Ascending aorta (tissue), 2 donors: ENCODE measurements around the gene RFX7. TPM values are rescaled to one million over a fixed set of nuclear protein-coding genes. Genes with fewer than 3 reads are reported as not detected.
"Not testable (repeated sequence)": the region's sequence is repeated elsewhere in the genome, so short reads cannot be mapped to it uniquely, and the experiment has no call there.

ENCODE experiments used
- DNase-seq, 2 donors: peaks; one replicate each; pipeline ENCODE4 v3.0.0-alpha.2; 2019; ENCODE audit warnings: low spot score in 2 of 2
- H3K27ac ChIP-seq, 2 donors: fragments of 200-600 bp; sonication (generic); one replicate each; pipeline ENCODE4 v1.5.1; 2016 to 2017; ENCODE audit warnings: mild to moderate bottlenecking in 1 of 2
- H3K27me3 ChIP-seq: fragments of 200-600 bp; sonication (generic); one replicate; pipeline ENCODE4 v1.5.1; 2017
- H3K36me3 ChIP-seq, 2 donors: fragments of 200-600 bp; sonication (generic); one replicate each; pipeline ENCODE4 v1.5.1; 2016
- H3K4me1 ChIP-seq, 2 donors: fragments of 200-600 bp; sonication (generic); one replicate each; pipeline ENCODE4 v1.5.1; 2016 to 2017; ENCODE audit warnings: mild to moderate bottlenecking in 1 of 2
- H3K4me3 ChIP-seq, 2 donors: fragments of 200-600 bp; sonication (generic); one replicate each; pipeline ENCODE4 v1.5.1; 2016 to 2017; ENCODE audit warnings: mild to moderate bottlenecking in 1 of 2
- H3K9me3 ChIP-seq, 2 donors: fragments of 200-600 bp; sonication (generic); one replicate each; pipeline ENCODE4 v1.5.1; 2016
- intact Hi-C: fragments of 100-400 bp; cut with DNase I; formaldehyde crosslinking; loops from one replicate; pipeline ENCODE4 v1.15.1; 2023
- total RNA-seq: library from RNA; depleted of rRNA; stranded (reverse); fragments of >200 nt; gene quantifications from one replicate; pipeline ENCODE4 v1.1.0, GENCODE V29; 2016
- TF ChIP-seq, protein P1 (sequence below), 3 experiments: fragments of 200-600 bp in 2 of 3; fragments of 450-650 bp in 1 of 3; sonication (generic) in 2 of 3; IDR thresholded peaks; one replicate each; pipeline ENCODE4 v1.5.1; 2016 to 2019; ENCODE audit warnings: antibody characterized with exemption in 3 of 3, mild to moderate bottlenecking in 1 of 3, moderate library complexity in 1 of 3

RFX7 gene
- total RNA-seq, 1 donor from 2014 or later, result 14.2 TPM

DNA sequence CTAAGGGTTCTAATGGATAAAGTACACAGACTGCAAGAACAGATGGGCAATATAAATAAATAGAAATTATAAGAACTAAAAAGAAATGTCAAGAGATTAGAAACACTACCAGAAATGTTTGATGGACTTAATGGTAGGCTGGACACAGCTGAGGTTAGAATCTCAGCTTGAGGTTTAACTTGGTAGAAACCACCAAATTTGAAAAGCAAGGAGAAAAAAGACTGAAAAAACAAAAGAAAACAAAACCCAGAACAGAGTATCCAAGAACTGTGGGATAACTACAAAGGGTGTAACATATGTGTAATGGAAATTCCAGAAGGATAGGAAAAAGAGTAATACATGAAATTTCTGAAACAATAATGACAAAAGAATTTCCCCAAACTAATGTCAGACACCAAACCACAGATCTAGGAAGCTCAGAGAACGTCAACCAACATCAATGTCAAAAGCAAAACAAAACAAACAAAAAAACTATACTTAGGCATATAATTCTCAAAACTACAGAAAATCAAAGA lies 35.0 kb downstream of the RFX7 start:
- DNase-seq, result no peak
- no peak overlapping the region for H3K27ac ChIP-seq

DNA sequence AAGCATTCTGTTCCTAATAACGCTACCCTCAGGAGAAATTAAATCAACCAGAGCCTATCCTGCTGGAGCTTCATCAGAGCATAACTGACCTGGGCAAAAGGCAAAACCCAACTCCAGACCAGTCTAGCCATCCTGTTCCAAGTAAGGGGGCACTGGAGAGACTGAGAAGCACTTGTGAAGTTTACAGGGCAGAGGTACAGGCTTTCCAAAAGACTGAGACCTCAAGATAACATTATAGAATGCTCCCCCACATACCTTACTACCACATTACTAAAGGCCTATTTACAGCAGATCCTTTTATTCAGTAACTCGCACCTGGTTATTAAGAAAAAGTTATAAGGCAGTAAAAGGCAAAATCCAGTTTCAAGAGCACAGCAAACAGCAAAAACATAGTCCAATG lies 35.5 kb downstream of the RFX7 start:
- no peak overlapping the region for H3K4me3 ChIP-seq
- peaks cover 0 to 2% of the 10 kb centered on the region in 2 donors for H3K4me1 ChIP-seq
- DNase-seq, result no peak
- no peaks in the 10 kb centered on the region for H3K27me3 ChIP-seq
- H3K9me3 ChIP-seq, result peaks cover 8 to 12% of the 10 kb centered on the region in 2 donors
- no peak overlapping the region for H3K27ac ChIP-seq
- H3K36me3 ChIP-seq, result no peaks in the 10 kb centered on the region
- intact Hi-C loops, result no loop called here
- TF ChIP-seq, protein P1, sequence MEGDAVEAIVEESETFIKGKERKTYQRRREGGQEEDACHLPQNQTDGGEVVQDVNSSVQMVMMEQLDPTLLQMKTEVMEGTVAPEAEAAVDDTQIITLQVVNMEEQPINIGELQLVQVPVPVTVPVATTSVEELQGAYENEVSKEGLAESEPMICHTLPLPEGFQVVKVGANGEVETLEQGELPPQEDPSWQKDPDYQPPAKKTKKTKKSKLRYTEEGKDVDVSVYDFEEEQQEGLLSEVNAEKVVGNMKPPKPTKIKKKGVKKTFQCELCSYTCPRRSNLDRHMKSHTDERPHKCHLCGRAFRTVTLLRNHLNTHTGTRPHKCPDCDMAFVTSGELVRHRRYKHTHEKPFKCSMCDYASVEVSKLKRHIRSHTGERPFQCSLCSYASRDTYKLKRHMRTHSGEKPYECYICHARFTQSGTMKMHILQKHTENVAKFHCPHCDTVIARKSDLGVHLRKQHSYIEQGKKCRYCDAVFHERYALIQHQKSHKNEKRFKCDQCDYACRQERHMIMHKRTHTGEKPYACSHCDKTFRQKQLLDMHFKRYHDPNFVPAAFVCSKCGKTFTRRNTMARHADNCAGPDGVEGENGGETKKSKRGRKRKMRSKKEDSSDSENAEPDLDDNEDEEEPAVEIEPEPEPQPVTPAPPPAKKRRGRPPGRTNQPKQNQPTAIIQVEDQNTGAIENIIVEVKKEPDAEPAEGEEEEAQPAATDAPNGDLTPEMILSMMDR (IDR thresholded peaks at IDR 0.05), result no peak

More for the DNA sequence above, 35.0 kb downstream of the RFX7 start:
- TF ChIP-seq, protein P1 (IDR thresholded peaks at IDR 0.05), result no peak
- intact Hi-C loops, result no loop called here
- H3K36me3 ChIP-seq, result no peaks in the 10 kb centered on the region
- peaks cover 8 to 12% of the 10 kb centered on the region in 2 donors for H3K9me3 ChIP-seq
- no peaks in the 10 kb centered on the region for H3K27me3 ChIP-seq
- peaks cover 0 to 2% of the 10 kb centered on the region in 2 donors for H3K4me1 ChIP-seq
- H3K4me3 ChIP-seq, result no peak overlapping the region

DNA sequence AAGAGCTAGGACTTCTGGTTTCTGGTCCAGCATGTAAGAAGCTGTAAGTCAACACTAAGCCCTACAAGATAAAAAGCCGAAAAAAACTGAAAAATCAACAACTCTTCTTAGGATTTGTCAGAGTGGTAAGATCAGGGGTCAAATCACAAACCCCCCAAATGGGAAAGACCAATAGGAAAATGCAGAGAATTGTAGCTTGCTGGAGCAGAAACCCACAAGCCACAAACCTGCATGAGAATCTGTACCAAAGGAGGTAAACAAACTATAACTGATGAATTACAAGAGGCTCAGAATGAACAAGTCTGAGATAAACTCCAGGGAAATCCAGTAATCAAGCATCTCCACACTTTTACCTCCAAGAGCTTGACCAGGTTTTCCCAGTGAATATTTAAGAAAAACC lies 36.0 kb downstream of the RFX7 start:
- H3K9me3 ChIP-seq, result peaks cover 8 to 12% of the 10 kb centered on the region in 2 donors
- H3K27ac ChIP-seq, result no peak overlapping the region
- H3K36me3 ChIP-seq, result no peaks in the 10 kb centered on the region
- H3K27me3 ChIP-seq, result no peaks in the 10 kb centered on the region
- TF ChIP-seq, protein P1 (IDR thresholded peaks at IDR 0.05), result no peak
- H3K4me1 ChIP-seq, result peaks cover 0 to 2% of the 10 kb centered on the region in 2 donors
- no peak overlapping the region for H3K4me3 ChIP-seq
- no peak for DNase-seq
- intact Hi-C loops, result no loop called here

DNA sequence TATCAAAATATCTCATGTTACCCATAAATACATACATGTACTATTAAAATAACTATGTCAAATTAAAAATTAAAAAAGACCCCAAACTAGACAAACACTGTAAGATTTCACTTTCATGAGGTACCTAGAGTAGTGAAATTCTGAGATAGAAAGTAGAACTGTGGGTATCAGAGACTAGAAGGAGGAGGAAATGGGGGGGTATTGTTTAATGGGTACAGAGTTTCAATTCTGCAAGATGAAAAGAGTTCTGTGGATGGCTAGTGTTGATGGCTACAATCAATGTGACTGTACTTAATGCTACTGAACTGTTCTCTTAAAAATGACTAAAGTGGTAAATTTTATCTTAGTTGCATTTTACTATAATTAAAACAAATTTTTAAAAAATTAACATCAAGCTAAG lies 36.6 kb downstream of the RFX7 start:
- TF ChIP-seq, protein P1 (IDR thresholded peaks at IDR 0.05), result no peak
- intact Hi-C loops, result no loop called here

DNA sequence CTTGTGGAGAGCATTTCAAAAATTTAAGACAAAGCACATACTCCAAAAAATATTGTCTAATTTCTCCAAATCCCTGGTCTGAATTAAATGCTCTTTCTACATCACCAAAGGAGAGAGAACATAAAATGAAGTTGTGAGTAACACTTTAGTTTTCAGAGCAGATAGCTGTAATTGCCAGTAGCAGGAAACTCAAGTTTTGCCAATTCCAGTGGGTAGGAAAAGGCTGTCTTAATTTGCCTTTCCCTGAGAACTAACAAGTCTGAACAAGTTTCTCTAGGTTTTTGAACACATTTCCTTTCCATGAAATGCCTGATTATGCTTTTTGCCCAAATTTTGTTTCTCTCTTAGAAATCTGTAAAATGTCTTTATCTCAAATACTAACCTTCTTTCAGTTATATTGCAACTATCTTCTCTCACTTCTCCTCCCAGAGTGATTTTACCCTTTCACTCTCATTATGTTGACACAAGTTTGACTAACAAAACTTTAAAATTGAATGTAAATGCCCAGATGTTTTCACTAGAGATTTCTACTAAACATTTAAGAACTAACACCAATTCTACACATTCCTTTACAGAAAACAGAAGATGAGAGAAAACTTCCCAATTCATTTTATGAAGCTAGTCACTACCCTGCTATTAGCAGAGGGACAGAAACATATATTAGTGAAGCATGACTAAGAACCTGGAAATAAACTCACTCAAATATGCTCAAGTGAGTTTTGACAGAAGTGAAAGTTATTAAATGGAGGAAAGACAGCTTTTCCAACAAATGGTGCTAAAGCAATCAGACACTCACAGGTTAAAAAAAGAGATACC lies 38.4 kb downstream of the RFX7 start:
- no peak for DNase-seq
- Histone ChIP-seq H3K36me3 (no peaks in the 10 kb centered on the region), H3K27me3 (no peaks in the 10 kb centered on the region), H3K9me3 (no peaks in the 10 kb centered on the region), H3K4me3 (no peak overlapping the region), H3K4me1 (peaks cover 0 to 2% of the 10 kb centered on the region in 2 donors), H3K27ac (no peak overlapping the region)
- intact Hi-C loops, result no loop called here
- TF ChIP-seq, protein P1 (IDR thresholded peaks at IDR 0.05), result no peak

More for the DNA sequence above, 36.6 kb downstream of the RFX7 start:
- H3K9me3 ChIP-seq, result peaks cover 6 to 11% of the 10 kb centered on the region in 2 donors
- H3K36me3 ChIP-seq, result no peaks in the 10 kb centered on the region
- peaks cover 0 to 2% of the 10 kb centered on the region in 2 donors for H3K4me1 ChIP-seq
- no peak for DNase-seq
- no peak overlapping the region for H3K27ac ChIP-seq
- H3K27me3 ChIP-seq, result no peaks in the 10 kb centered on the region
- no peak overlapping the region for H3K4me3 ChIP-seq

DNA sequence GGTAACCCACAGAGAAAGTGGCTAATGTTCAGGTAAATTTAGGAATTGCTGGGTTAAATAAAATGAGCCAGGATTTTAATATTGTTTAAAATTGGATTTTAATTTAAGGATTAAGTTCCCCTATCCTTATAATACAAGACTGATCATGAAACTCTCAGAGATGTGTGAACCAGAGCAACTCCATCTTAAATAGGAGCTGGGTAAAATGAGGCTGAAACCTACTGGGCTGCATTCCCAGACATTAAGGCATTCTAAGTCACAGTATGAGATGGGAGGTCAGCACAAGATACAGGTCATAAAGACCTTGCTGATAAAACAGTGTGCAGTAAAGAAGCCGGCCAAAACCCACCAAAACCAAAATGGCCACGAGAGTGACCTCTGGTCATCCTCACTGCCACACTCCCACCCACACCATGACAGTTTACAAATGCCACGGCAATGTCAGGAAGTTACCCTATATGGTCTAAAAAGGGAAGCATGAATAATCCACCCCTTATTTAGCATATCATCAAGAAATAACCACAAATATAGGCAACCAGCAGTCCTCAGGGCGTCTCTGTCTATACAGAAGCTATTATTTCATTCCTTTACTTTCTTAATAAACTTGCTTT lies 40.3 kb downstream of the RFX7 start:
- H3K27me3 ChIP-seq, intact Hi-C loops, H3K4me1 ChIP-seq, H3K9me3 ChIP-seq, H3K4me3 ChIP-seq, H3K27ac ChIP-seq, DNase-seq, H3K36me3 ChIP-seq: not testable (repeated sequence)
